ENCODE measurements around the gene CEP170. TPM values are rescaled to one million over a fixed set of nuclear protein-coding genes. Genes with fewer than 3 reads are reported as not detected.
"Not testable (repeated sequence)": the region's sequence is repeated elsewhere in the genome, so short reads cannot be mapped to it uniquely, and the experiment has no call there.

The CEP170 gene
- total RNA-seq, 1 donor from 2014 or later: 164 TPM

- H3K4me2 ChIP-seq (ENCODE audit: low read length); DNase-seq (ENCODE audit: low read depth); H3K27ac Mint-ChIP-seq (ENCODE audit: unreplicated experiment); H3K36me3 Mint-ChIP-seq (ENCODE audit: low read depth, unreplicated experiment); H3K9ac ChIP-seq (ENCODE audit: low read length); H3K4me1 ChIP-seq (ENCODE audit: insufficient read depth, low read length); H3K27me3 Mint-ChIP-seq (ENCODE audit: low read depth, unreplicated experiment); H3K9me3 Mint-ChIP-seq (ENCODE audit: unreplicated experiment); H3K36me3 ChIP-seq (ENCODE audit: insufficient read depth, low read length); H2AFZ ChIP-seq (ENCODE audit: low read depth, low read length); H3K4me3 ChIP-seq (ENCODE audit: insufficient read depth, low read depth, low read length); H3K9me3 ChIP-seq (ENCODE audit: insufficient read depth, low read depth, low read length); H4K20me1 ChIP-seq (ENCODE audit: insufficient read depth, low read length); H3K27ac ChIP-seq (ENCODE audit: low read depth, low read length); H3K27me3 ChIP-seq (ENCODE audit: insufficient read depth, low read length); H3K4me3 Mint-ChIP-seq (ENCODE audit: unreplicated experiment); H3K4me1 Mint-ChIP-seq (ENCODE audit: low read depth, unreplicated experiment): not testable (repeated sequence)
- peak; percentile 72 for FAIRE-seq
- peaks cover 12% of the 10 kb centered on the region for H3K79me2 ChIP-seq (ENCODE audit: insufficient read depth, low read length)
Measured at GRCh38 chr1:243149120-243149519, 106.0 kb downstream of the CEP170 start.

DNA sequence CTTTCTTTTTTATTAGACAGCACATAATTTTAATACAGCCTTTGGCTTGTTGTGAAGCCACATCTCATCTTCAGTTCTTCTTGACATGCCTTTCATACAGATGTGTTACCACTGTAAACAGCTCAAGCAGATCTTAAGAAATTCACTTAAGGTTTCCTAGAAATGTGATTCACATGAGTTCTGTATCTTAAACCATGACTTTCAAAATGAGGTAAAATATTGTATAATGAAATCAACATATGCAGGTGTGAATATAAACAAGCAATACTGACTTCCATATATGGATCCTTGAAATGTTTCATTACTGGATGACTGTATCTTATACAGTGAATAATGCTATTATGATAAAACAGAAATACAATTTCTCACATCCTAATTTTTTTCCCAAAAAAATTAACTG lies 107.7 kb downstream of the CEP170 start:
- not testable (repeated sequence) for H4K20me1 ChIP-seq (ENCODE audit: insufficient read depth, low read length); H3K27ac Mint-ChIP-seq (ENCODE audit: unreplicated experiment); H3K4me3 Mint-ChIP-seq (ENCODE audit: unreplicated experiment); H3K27ac ChIP-seq (ENCODE audit: low read depth, low read length); H3K4me1 Mint-ChIP-seq (ENCODE audit: low read depth, unreplicated experiment); H3K4me1 ChIP-seq (ENCODE audit: insufficient read depth, low read length); H3K36me3 Mint-ChIP-seq (ENCODE audit: low read depth, unreplicated experiment); H3K27me3 Mint-ChIP-seq (ENCODE audit: low read depth, unreplicated experiment); H2AFZ ChIP-seq (ENCODE audit: low read depth, low read length); H3K9me3 ChIP-seq (ENCODE audit: insufficient read depth, low read depth, low read length); H3K27me3 ChIP-seq (ENCODE audit: insufficient read depth, low read length); H3K9me3 Mint-ChIP-seq (ENCODE audit: unreplicated experiment); DNase-seq (ENCODE audit: low read depth); H3K9ac ChIP-seq (ENCODE audit: low read length); H3K4me3 ChIP-seq (ENCODE audit: insufficient read depth, low read depth, low read length); H3K36me3 ChIP-seq (ENCODE audit: insufficient read depth, low read length); H3K4me2 ChIP-seq (ENCODE audit: low read length)
- H3K79me2 ChIP-seq (ENCODE audit: insufficient read depth, low read length): peaks cover 12% of the 10 kb centered on the region
- FAIRE-seq: peak; percentile 87

GRCh38 chr1:243140498-243140897 lies 114.6 kb downstream of the CEP170 start:
- not testable (repeated sequence) for H3K27ac Mint-ChIP-seq (ENCODE audit: unreplicated experiment); H3K4me3 Mint-ChIP-seq (ENCODE audit: unreplicated experiment); H2AFZ ChIP-seq (ENCODE audit: low read depth, low read length); H3K4me2 ChIP-seq (ENCODE audit: low read length); H3K4me1 Mint-ChIP-seq (ENCODE audit: low read depth, unreplicated experiment); H3K9ac ChIP-seq (ENCODE audit: low read length); H3K27ac ChIP-seq (ENCODE audit: low read depth, low read length); H3K27me3 ChIP-seq (ENCODE audit: insufficient read depth, low read length); H3K36me3 Mint-ChIP-seq (ENCODE audit: low read depth, unreplicated experiment); H3K27me3 Mint-ChIP-seq (ENCODE audit: low read depth, unreplicated experiment); H3K4me3 ChIP-seq (ENCODE audit: insufficient read depth, low read depth, low read length); H3K9me3 Mint-ChIP-seq (ENCODE audit: unreplicated experiment); DNase-seq (ENCODE audit: low read depth); FAIRE-seq; H3K4me1 ChIP-seq (ENCODE audit: insufficient read depth, low read length); H3K9me3 ChIP-seq (ENCODE audit: insufficient read depth, low read depth, low read length); H3K79me2 ChIP-seq (ENCODE audit: insufficient read depth, low read length); H4K20me1 ChIP-seq (ENCODE audit: insufficient read depth, low read length)
- peaks cover 16% of the 10 kb centered on the region for H3K36me3 ChIP-seq (ENCODE audit: insufficient read depth, low read length)

GRCh38 chr1:243122876-243123409 lies 132.1 kb downstream of the CEP170 start:
- H3K79me2 ChIP-seq (ENCODE audit: insufficient read depth, low read length): not testable (repeated sequence)
- peaks cover 13% of the 10 kb centered on the region for H3K4me1 Mint-ChIP-seq (ENCODE audit: low read depth, unreplicated experiment)

DNA sequence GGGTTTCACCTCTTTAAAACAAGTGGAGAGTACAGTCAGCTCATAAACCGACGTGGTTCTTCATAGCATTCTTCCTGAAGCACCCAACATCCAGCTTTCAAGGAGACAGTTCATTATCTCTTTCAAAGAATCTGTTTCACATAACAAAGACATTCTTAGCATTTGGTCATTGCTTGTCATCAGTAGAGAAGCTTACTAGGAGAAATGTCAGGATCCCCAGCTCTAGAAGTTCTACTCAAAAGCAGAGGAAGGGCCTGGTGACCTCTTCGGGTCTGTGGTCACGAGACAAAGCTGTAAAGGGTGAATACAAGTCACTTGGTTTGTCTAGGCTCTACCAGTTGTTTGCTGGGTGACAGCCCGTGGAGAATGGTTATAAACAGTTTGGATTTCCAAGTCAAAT lies 133.1 kb downstream of the CEP170 start:
- not testable (repeated sequence) for H3K4me2 ChIP-seq (ENCODE audit: low read length); FAIRE-seq; H4K20me1 ChIP-seq (ENCODE audit: insufficient read depth, low read length); H3K27me3 ChIP-seq (ENCODE audit: insufficient read depth, low read length); H3K27ac Mint-ChIP-seq (ENCODE audit: unreplicated experiment); DNase-seq (ENCODE audit: low read depth); H3K27me3 Mint-ChIP-seq (ENCODE audit: low read depth, unreplicated experiment); H3K9me3 ChIP-seq (ENCODE audit: insufficient read depth, low read depth, low read length); H3K36me3 Mint-ChIP-seq (ENCODE audit: low read depth, unreplicated experiment); H3K4me3 ChIP-seq (ENCODE audit: insufficient read depth, low read depth, low read length); H3K9ac ChIP-seq (ENCODE audit: low read length); H3K4me1 ChIP-seq (ENCODE audit: insufficient read depth, low read length); H3K9me3 Mint-ChIP-seq (ENCODE audit: unreplicated experiment); H2AFZ ChIP-seq (ENCODE audit: low read depth, low read length); H3K4me3 Mint-ChIP-seq (ENCODE audit: unreplicated experiment); H3K27ac ChIP-seq (ENCODE audit: low read depth, low read length); H3K79me2 ChIP-seq (ENCODE audit: insufficient read depth, low read length)
- peaks cover 14% of the 10 kb centered on the region for H3K36me3 ChIP-seq (ENCODE audit: insufficient read depth, low read length)
- H3K4me1 Mint-ChIP-seq (ENCODE audit: low read depth, unreplicated experiment): peaks cover 13% of the 10 kb centered on the region

More at GRCh38 chr1:243122876-243123409, 132.1 kb downstream of the CEP170 start:
- peaks cover 14% of the 10 kb centered on the region for H3K36me3 ChIP-seq (ENCODE audit: insufficient read depth, low read length)
- H2AFZ ChIP-seq (ENCODE audit: low read depth, low read length); H3K36me3 Mint-ChIP-seq (ENCODE audit: low read depth, unreplicated experiment); H3K4me3 Mint-ChIP-seq (ENCODE audit: unreplicated experiment); H3K9ac ChIP-seq (ENCODE audit: low read length); H3K27ac ChIP-seq (ENCODE audit: low read depth, low read length); H3K9me3 Mint-ChIP-seq (ENCODE audit: unreplicated experiment); H3K9me3 ChIP-seq (ENCODE audit: insufficient read depth, low read depth, low read length); H3K4me3 ChIP-seq (ENCODE audit: insufficient read depth, low read depth, low read length); H3K27me3 ChIP-seq (ENCODE audit: insufficient read depth, low read length); H3K4me1 ChIP-seq (ENCODE audit: insufficient read depth, low read length); H3K27me3 Mint-ChIP-seq (ENCODE audit: low read depth, unreplicated experiment); H4K20me1 ChIP-seq (ENCODE audit: insufficient read depth, low read length); H3K4me2 ChIP-seq (ENCODE audit: low read length): not testable (repeated sequence)
- DNase-seq (ENCODE audit: low read depth): peak; percentile 31
- H3K27ac Mint-ChIP-seq (ENCODE audit: unreplicated experiment): peak overlapping the region; percentile 41
- FAIRE-seq: peak; percentile 5

DNA sequence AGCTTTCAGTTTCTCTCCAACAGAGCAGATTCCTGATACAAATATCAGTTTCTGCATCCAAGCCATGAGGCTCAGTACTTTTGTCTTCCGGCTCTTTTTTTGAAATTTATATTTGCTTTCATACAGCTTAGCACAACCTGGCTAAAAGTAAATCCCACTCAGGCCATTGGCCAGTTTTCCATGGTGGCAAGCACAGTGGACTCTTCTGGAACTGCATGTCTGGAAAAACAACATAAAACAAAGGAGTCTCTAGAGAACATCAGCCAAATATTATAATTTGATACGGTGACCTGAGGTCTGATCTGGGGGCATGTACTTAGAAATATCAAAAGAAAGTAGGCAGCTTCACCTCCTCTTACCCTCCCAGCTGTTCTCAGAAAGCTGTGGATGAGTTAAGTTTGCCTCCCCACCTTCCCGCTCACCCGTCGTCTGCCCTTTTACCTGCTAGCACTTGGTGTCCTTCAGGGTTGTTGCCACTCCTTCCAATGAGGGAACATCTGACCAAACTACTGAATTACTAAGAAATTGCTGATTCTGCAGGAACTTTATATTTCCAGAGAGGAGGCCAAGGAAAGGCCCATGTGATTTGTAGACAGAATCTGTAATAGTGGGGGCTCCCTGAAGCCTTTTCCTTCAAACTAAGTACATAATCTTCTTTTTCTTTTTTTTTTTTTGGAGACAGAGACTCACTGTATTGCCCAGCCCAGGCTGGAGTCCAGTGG lies 136.3 kb downstream of the CEP170 start:
- H3K9ac ChIP-seq (ENCODE audit: low read length); FAIRE-seq; H3K4me3 ChIP-seq (ENCODE audit: insufficient read depth, low read depth, low read length); DNase-seq (ENCODE audit: low read depth); H3K9me3 ChIP-seq (ENCODE audit: insufficient read depth, low read depth, low read length); H3K9me3 Mint-ChIP-seq (ENCODE audit: unreplicated experiment); H3K27ac ChIP-seq (ENCODE audit: low read depth, low read length); H3K27me3 Mint-ChIP-seq (ENCODE audit: low read depth, unreplicated experiment); H3K27me3 ChIP-seq (ENCODE audit: insufficient read depth, low read length); H3K27ac Mint-ChIP-seq (ENCODE audit: unreplicated experiment); H3K79me2 ChIP-seq (ENCODE audit: insufficient read depth, low read length); H3K4me3 Mint-ChIP-seq (ENCODE audit: unreplicated experiment); H3K36me3 Mint-ChIP-seq (ENCODE audit: low read depth, unreplicated experiment); H2AFZ ChIP-seq (ENCODE audit: low read depth, low read length); H4K20me1 ChIP-seq (ENCODE audit: insufficient read depth, low read length); H3K4me1 ChIP-seq (ENCODE audit: insufficient read depth, low read length); H3K4me2 ChIP-seq (ENCODE audit: low read length): not testable (repeated sequence)
- H3K36me3 ChIP-seq (ENCODE audit: insufficient read depth, low read length): peaks cover 12% of the 10 kb centered on the region
- H3K4me1 Mint-ChIP-seq (ENCODE audit: low read depth, unreplicated experiment): peaks cover 14% of the 10 kb centered on the region

Measured in astrocyte (in vitro differentiated cells and primary cell).